Stimulated activated CD4-positive, alpha-beta T cell treated with anti-CD3 and anti-CD28 coated beads, TNF-alpha, amount 100 ng/mL, for 24 hours (primary cell): Measurements from ENCODE around the gene RBP3.
A peak's percentile ranks its signal among the peaks of the same experiment; 100 is the strongest.
"Not testable (repeated sequence)": the region's sequence is repeated elsewhere in the genome, so short reads cannot be mapped to it uniquely, and the experiment has no call there.

Experiments used
- DNase-seq, 3 experiments: peaks; one replicate each; pipeline ENCODE4 v3.0.0-alpha.2; 2020; ENCODE audit warnings: low read depth in 3 of 3

Gene RBP3

GRCh38 chr10:47372726-47373125 is 24.6 kb downstream of the RBP3 start:
- no peak for DNase-seq

- no peak for DNase-seq
Measured at GRCh38 chr10:47374611-47375536, 26.7 kb downstream of the RBP3 start.

GRCh38 chr10:47376522-47377220 is 28.5 kb downstream of the RBP3 start:
- no peak for DNase-seq

- DNase-seq: no peak
Measured at GRCh38 chr10:47378183-47378510, 30.0 kb downstream of the RBP3 start.

GRCh38 chr10:47378606-47379444 is 30.7 kb downstream of the RBP3 start:
- DNase-seq: no peak

GRCh38 chr10:47379445-47379785 is 31.3 kb downstream of the RBP3 start:
- DNase-seq: no peak

GRCh38 chr10:47379901-47380300 is 31.7 kb downstream of the RBP3 start:
- DNase-seq: no peak

GRCh38 chr10:47380341-47381102 is 32.4 kb downstream of the RBP3 start:
- no peak for DNase-seq

GRCh38 chr10:47381103-47381395 is 32.9 kb downstream of the RBP3 start:
- no peak for DNase-seq

GRCh38 chr10:47381427-47382379 is 33.5 kb downstream of the RBP3 start:
- no peak for DNase-seq

- DNase-seq: no peak
Measured at GRCh38 chr10:47383261-47384147, 35.3 kb downstream of the RBP3 start.

- peak; percentile 33 to 77 (median 52) for DNase-seq
Measured at GRCh38 chr10:47384148-47384921, 36.2 kb downstream of the RBP3 start, which contains the start of gene ZNF488. Gene ZNF488, minus strand, starts transcription at chr10:47384293. Its CDS starts 15,464 bp downstream, at chr10:47368829.

- not testable (repeated sequence) for DNase-seq
Measured at GRCh38 chr10:47386104-47386503, 37.9 kb downstream of the RBP3 start.

- no peak for DNase-seq
Measured at GRCh38 chr10:47388879-47389278, 40.7 kb downstream of the RBP3 start.

GRCh38 chr10:47389619-47390018 is 41.5 kb downstream of the RBP3 start:
- no peak for DNase-seq

- no peak for DNase-seq
Measured at GRCh38 chr10:47396311-47396717, 48.2 kb downstream of the RBP3 start.

GRCh38 chr10:47397256-47397655 is 49.1 kb downstream of the RBP3 start:
- no peak for DNase-seq

- no peak for DNase-seq
Measured at GRCh38 chr10:47400251-47400650, 52.1 kb downstream of the RBP3 start.

GRCh38 chr10:47400786-47401185 is 52.6 kb downstream of the RBP3 start:
- DNase-seq: no peak
